Hepatocyte (in vitro differentiated cells): ENCODE data around the gene HOXC11. TPM values are rescaled to one million over a fixed set of nuclear protein-coding genes. Genes with fewer than 3 reads are reported as not detected.

Experiments used
- DNase-seq: peaks from one replicate; pipeline ENCODE4 v3.0.0-alpha.2; 2016; ENCODE audit warnings: low spot score
- H2AFZ ChIP-seq: fragments of 200-600 bp; sonication (generic); 2 replicates; pipeline ENCODE4 v1.6.0; 2016; ENCODE audit warnings: antibody characterized with exemption, mild to moderate bottlenecking
- H3K27ac ChIP-seq: fragments of 200-600 bp; sonication (generic); 2 replicates; pipeline ENCODE4 v1.5.1; 2016; ENCODE audit warnings: mild to moderate bottlenecking
- H3K27me3 ChIP-seq: fragments of 200-600 bp; sonication (generic); 2 replicates; pipeline ENCODE4 v1.6.1; 2016
- H3K36me3 ChIP-seq: fragments of 200-600 bp; sonication (generic); replicated peaks from 2 replicates; pipeline ENCODE4 v1.5.1; 2016; ENCODE audit warnings: low read depth; ENCODE audit not compliant: insufficient read depth
- H3K4me1 ChIP-seq: fragments of 200-600 bp; sonication (generic); 2 replicates; pipeline ENCODE4 v1.5.1; 2016; ENCODE audit warnings: mild to moderate bottlenecking, moderate library complexity; ENCODE audit not compliant: insufficient read depth
- H3K4me2 ChIP-seq: fragments of 200-600 bp; sonication (generic); 2 replicates; pipeline ENCODE4 v1.6.0; 2016
- H3K4me3 ChIP-seq: fragments of 200-600 bp; sonication (generic); 2 replicates; pipeline ENCODE4 v1.5.1; 2016; ENCODE audit warnings: mild to moderate bottlenecking
- H3K79me2 ChIP-seq: fragments of 200-600 bp; sonication (generic); 2 replicates; pipeline ENCODE4 v1.6.0; 2017; ENCODE audit warnings: mild to moderate bottlenecking
- H3K9me2 ChIP-seq: fragments of 200-600 bp; sonication (generic); replicated peaks from 2 replicates; pipeline ENCODE4 v1.6.0; 2017; ENCODE audit warnings: mild to moderate bottlenecking; ENCODE audit not compliant: insufficient read depth
- H3K9me3 ChIP-seq: fragments of 200-600 bp; sonication (generic); 2 replicates; pipeline ENCODE4 v1.5.1; 2016; ENCODE audit warnings: low read depth, mild to moderate bottlenecking
- H4K20me1 ChIP-seq: fragments of 200-600 bp; sonication (generic); 2 replicates; pipeline ENCODE4 v1.6.0; 2016; ENCODE audit warnings: mild to moderate bottlenecking; ENCODE audit not compliant: insufficient read depth, poor library complexity, severe bottlenecking
- CTCF ChIP-seq: fragments of 200-600 bp; sonication (generic); IDR thresholded peaks from 2 replicates; pipeline ENCODE4 v1.5.1; 2016; ENCODE audit warnings: antibody characterized with exemption, mild to moderate bottlenecking; ENCODE audit not compliant: poor library complexity
- EZH2 ChIP-seq: fragments of 200-600 bp; sonication (generic); IDR thresholded peaks from 2 replicates; pipeline ENCODE4 v1.6.1; 2016; ENCODE audit warnings: antibody characterized with exemption, mild to moderate bottlenecking, borderline replicate concordance
- EZH2phosphoT487 ChIP-seq: fragments of 200-600 bp; sonication (generic); IDR thresholded peaks from one replicate; pipeline ENCODE4 v1.6.1; 2018; ENCODE audit warnings: antibody characterized with exemption, mild to moderate bottlenecking, low read depth, moderate library complexity; ENCODE audit not compliant: unreplicated experiment, severe bottlenecking
- WGBS: methylation state at CpG from one replicate; pipeline ENCODE4 v1.1.6; 2016; ENCODE audit warnings: low lambda C conversion rate; ENCODE audit errors: missing lambda C conversion rate; 5-methylcytosine and 5-hydroxymethylcytosine counted together
- polyA plus RNA-seq: library from polyadenylated mRNA; unstranded; fragments of >200 nt; fragmentation: Nextera tagmentation; extraction: Ambion mirVana; gene quantifications from 2 replicates; pipeline ENCODE4 v1.2.1, GENCODE V29; 2016
- total RNA-seq: library from RNA; depleted of rRNA; stranded (reverse); fragments of >200 nt; gene quantifications from 2 replicates; pipeline ENCODE4 v1.2.3, GENCODE V29; 2014

The HOXC11 gene
- total and polyA plus RNA-seq, 2 experiments from 2014 or later: 0.63 to 1.3 TPM

- peak overlapping the region; percentile 52 for H3K27ac ChIP-seq
- no peak for DNase-seq
- H3K36me3 ChIP-seq: no peaks in the 10 kb centered on the region
- no peaks in the 10 kb centered on the region for H3K9me3 ChIP-seq
- H3K9me2 ChIP-seq: no peaks in the 10 kb centered on the region
- H2AFZ ChIP-seq: peak overlapping the region; percentile 81
- no peaks in the 10 kb centered on the region for H4K20me1 ChIP-seq
- peak overlapping the region; percentile 88 for H3K4me2 ChIP-seq
- TF ChIP-seq EZH2 (peak; percentile 57), EZH2phosphoT487 (no peak)
- H3K4me1 ChIP-seq: peaks cover 36% of the 10 kb centered on the region
- H3K79me2 ChIP-seq: no peaks in the 10 kb centered on the region
- peaks cover 90% of the 10 kb centered on the region for H3K27me3 ChIP-seq
- 5% methylated on average over 15 of the region's 25 CpGs for WGBS
- H3K4me3 ChIP-seq: peak overlapping the region; percentile 44
These were observed 2.1 kb downstream of the HOXC11 start for GRCh38 chr12:53975064-53975471.

- TF ChIP-seq EZH2: no peak
- TF ChIP-seq CTCF: no peak
- TF ChIP-seq EZH2phosphoT487: peak; percentile 32
- Histone ChIP-seq H3K27me3 (peaks cover 90% of the 10 kb centered on the region), H2AFZ (no peak overlapping the region), H3K36me3 (no peaks in the 10 kb centered on the region), H3K9me2 (no peaks in the 10 kb centered on the region), H3K27ac (peak overlapping the region; percentile 95), H4K20me1 (no peaks in the 10 kb centered on the region), H3K4me1 (peaks cover 37% of the 10 kb centered on the region), H3K9me3 (no peaks in the 10 kb centered on the region), H3K4me3 (no peak overlapping the region), H3K79me2 (no peaks in the 10 kb centered on the region), H3K4me2 (peak overlapping the region; percentile 88)
- DNase-seq: no peak
- WGBS: 14% methylated on average over 26 of the region's 31 CpGs
These were observed 2.7 kb downstream of the HOXC11 start for GRCh38 chr12:53975479-53976152.

GRCh38 chr12:53976172-53976822 lies 3.4 kb downstream of the HOXC11 start:
- H3K27me3 ChIP-seq: peaks cover 90% of the 10 kb centered on the region
- peak overlapping the region; percentile 95 for H3K27ac ChIP-seq
- H3K4me1 ChIP-seq: peaks cover 37% of the 10 kb centered on the region
- H3K9me3 ChIP-seq: no peaks in the 10 kb centered on the region
- WGBS: 14% methylated on average over 21 of the region's 21 CpGs
- no peaks in the 10 kb centered on the region for H3K9me2 ChIP-seq
- no peaks in the 10 kb centered on the region for H3K79me2 ChIP-seq
- TF ChIP-seq EZH2: no peak
- TF ChIP-seq CTCF: no peak
- no peak for TF ChIP-seq EZH2phosphoT487
- no peaks in the 10 kb centered on the region for H3K36me3 ChIP-seq
- H4K20me1 ChIP-seq: no peaks in the 10 kb centered on the region
- no peak for DNase-seq
- no peak overlapping the region for H3K4me3 ChIP-seq
- H2AFZ ChIP-seq: no peak overlapping the region
- peak overlapping the region; percentile 50 for H3K4me2 ChIP-seq
